GM06990 (cell line): Measurements from ENCODE around the gene PIK3CB.

Experiments used
- DNase-seq: peaks from one replicate; pipeline ENCODE4 v3.0.0-alpha.2; 2011; ENCODE audit not compliant: insufficient read length; ENCODE audit errors: extremely low read depth
- H3K27me3 ChIP-seq: replicated peaks from 2 replicates; pipeline ENCODE4 v1.6.0; 2011; ENCODE audit warnings: low read length; ENCODE audit not compliant: control insufficient read depth, insufficient read depth
- H3K36me3 ChIP-seq: 2 replicates; pipeline ENCODE4 v1.5.1; 2011; ENCODE audit warnings: low read length; ENCODE audit not compliant: control insufficient read depth, insufficient read depth
- H3K4me3 ChIP-seq: replicated peaks from 2 replicates; pipeline ENCODE4 v1.5.1; 2011; ENCODE audit warnings: low read depth, mild to moderate bottlenecking, control low read depth, low read length
- TF ChIP-seq, protein P1 (sequence below): IDR thresholded peaks from 2 replicates; pipeline ENCODE4 v1.5.1; 2011; ENCODE audit warnings: low read length, control low read depth, mild to moderate bottlenecking, inconsistent platforms; ENCODE audit not compliant: insufficient read depth, poor library complexity, severe bottlenecking

The PIK3CB gene

DNA sequence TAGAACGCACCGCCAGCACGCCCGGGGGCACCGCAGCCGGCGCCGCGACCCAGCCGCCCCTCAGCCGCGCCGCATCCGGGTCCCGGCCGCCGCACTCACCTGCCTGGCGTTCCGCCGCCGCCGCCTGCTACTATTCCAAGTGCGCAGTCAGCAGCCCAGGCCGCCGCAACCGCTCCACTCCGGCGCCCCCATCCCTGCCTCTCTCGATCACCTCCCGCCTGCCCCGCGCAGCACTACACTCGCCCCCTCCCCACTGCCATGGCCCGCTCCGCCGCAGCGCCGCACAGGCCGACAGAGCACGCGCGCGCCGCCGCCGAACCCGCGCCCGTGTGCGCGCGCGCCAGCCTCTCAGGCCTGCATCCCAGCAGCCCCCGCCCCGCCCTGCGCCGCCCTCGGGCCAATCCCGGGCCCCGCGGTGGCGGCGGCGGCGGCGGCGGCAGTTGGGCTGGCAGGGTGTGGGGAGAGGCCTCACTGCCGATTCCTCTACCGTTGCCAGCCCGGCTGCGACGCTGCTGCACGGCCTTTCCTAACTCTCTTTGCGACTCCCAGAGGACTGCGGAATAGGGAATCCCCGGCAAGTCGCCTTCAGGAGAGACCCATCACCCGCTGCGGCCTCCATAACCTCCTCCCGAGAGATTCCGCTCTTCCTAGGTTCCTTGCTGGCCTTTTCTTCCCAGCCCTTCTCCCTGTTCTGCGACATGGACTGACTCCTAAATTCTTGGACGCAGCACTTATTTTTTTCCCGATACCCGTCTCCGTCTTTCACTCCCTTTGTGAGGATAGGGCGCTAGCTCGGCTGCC lies at the start of gene PIK3CB:
PIK3CB (minus strand) TSS at position 333 of the 801 bp plus-strand sequence. CDS start 75,585 bp downstream, outside the sequence.
- H3K27me3 ChIP-seq: no peaks in the 10 kb centered on the region
- H3K4me3 ChIP-seq: peak within 1 kb of the TSS; percentile 81
- TF ChIP-seq, protein P1, sequence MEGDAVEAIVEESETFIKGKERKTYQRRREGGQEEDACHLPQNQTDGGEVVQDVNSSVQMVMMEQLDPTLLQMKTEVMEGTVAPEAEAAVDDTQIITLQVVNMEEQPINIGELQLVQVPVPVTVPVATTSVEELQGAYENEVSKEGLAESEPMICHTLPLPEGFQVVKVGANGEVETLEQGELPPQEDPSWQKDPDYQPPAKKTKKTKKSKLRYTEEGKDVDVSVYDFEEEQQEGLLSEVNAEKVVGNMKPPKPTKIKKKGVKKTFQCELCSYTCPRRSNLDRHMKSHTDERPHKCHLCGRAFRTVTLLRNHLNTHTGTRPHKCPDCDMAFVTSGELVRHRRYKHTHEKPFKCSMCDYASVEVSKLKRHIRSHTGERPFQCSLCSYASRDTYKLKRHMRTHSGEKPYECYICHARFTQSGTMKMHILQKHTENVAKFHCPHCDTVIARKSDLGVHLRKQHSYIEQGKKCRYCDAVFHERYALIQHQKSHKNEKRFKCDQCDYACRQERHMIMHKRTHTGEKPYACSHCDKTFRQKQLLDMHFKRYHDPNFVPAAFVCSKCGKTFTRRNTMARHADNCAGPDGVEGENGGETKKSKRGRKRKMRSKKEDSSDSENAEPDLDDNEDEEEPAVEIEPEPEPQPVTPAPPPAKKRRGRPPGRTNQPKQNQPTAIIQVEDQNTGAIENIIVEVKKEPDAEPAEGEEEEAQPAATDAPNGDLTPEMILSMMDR: no peak
- no peaks in the 10 kb centered on the region for H3K36me3 ChIP-seq
- DNase-seq: peak; percentile 89

- H3K36me3 ChIP-seq: no peaks in the 10 kb centered on the region
- DNase-seq: no peak
- TF ChIP-seq, protein P1: no peak
These were observed 46.5 kb upstream of the PIK3CB start for GRCh38 chr3:138881233-138881632.

DNA sequence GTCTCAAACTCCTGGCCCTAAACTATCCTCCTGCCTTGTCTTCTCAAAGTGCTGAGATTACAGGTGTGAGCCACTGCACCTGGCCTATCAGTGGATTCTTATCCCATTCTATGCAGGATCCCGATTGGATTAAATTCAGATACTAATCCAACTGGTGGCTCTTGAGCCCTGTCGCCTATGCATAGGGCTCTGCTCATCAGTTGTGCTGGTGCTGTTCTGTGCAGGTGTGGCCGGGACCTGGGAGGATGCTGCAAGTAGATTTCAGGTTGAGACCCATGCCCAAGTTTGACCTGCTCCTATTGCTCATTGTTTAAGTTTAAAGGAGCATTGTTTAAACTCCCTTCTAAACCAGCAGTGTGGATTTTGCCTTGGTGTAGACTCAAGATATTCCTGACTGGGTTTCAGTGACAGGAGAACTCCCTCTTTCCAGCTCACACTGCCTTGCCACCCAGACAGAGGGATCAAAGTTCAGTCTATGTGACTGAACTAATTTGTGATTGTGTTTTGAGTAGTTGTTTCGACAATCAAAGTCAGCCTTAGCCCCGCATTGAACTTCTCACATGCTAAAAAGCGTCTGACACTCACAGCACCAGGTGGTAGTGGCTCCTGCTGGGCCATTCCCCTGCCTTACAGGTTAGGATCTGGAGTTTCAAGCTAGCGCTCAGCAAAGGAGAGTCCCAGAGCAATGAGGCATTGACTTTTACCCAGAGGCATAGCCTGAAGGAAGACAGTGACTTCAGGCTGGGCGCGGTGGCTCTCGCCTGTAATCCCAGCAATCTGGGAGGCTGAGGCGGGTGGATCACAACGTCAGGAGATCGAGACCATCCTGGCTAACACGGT lies 45.0 kb upstream of the PIK3CB start:
- no peak for DNase-seq
- TF ChIP-seq, protein P1: no peak
- no peak overlapping the region for H3K4me3 ChIP-seq
- no peaks in the 10 kb centered on the region for H3K36me3 ChIP-seq
- H3K27me3 ChIP-seq: no peaks in the 10 kb centered on the region

More at GRCh38 chr3:138881233-138881632, 46.5 kb upstream of the PIK3CB start:
- Histone ChIP-seq H3K27me3 (no peaks in the 10 kb centered on the region), H3K4me3 (no peak overlapping the region)

- Histone ChIP-seq H3K4me3 (no peak overlapping the region), H3K27me3 (no peaks in the 10 kb centered on the region), H3K36me3 (no peaks in the 10 kb centered on the region)
- no peak for DNase-seq
- TF ChIP-seq, protein P1: no peak
These were observed 42.5 kb upstream of the PIK3CB start for GRCh38 chr3:138877226-138877625.

DNA sequence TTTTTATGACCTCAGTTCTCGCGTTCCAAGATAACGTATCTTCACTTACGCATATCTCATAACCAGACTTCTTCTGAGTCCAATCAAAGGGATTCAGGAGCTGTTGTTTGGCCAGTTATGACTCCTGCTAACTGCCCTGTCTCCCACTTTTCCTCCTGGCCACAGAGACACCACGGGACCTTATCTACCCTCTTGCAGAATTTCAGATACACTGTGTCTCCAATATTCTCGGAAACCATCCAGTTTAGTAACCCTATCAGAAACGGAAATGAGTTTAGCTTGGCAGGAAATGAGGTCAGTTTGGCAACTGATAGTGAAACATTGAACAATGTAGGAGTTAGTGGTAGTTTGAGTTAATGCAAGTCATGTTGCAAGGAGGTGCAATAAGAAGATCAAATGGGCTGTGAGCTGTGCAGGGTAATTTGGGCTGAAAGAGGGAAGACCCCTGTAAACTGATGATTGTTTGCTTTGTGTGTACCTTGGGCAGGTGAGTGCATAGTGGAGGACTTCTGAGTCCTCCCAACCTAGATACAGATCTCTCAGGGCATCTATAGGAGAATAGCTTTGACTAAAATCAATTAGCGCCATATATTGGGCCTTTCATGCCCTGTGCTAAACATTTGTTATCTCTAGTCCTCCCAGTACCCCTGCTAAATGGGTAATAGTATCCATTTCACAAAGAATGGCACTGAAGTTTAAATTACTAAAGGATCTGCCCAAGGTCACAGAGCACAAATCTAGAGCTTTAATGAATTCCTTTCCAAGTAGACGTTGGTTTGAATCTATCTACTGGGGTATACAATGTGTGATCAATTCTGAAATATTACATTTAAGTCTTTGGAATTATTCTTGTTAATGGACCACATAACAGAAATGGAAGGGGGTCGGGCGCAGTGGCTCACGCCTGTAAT lies 41.3 kb upstream of the PIK3CB start:
- Histone ChIP-seq H3K36me3 (no peaks in the 10 kb centered on the region), H3K4me3 (no peak overlapping the region), H3K27me3 (no peaks in the 10 kb centered on the region)
- TF ChIP-seq, protein P1: no peak
- no peak for DNase-seq
